ENCODE results near the gene EDEM3.

GRCh38 chr1:184641894-184642293, 112.8 kb downstream of the EDEM3 start:
- TF ChIP-seq POLR2A (IDR thresholded peaks at IDR 0.05) = no peak
- no peak for TF ChIP-seq CTCF (IDR thresholded peaks at IDR 0.05)
- TF ChIP-seq POLR2AphosphoS5 (IDR thresholded peaks at IDR 0.05) = no peak
- TF ChIP-seq EP300 (IDR thresholded peaks at IDR 0.05) = no peak

Data from gastroesophageal sphincter (tissue), 3 donors.